HepG2 (cell line): ENCODE measurements around the gene KLF7. TPM values are rescaled to one million over a fixed set of nuclear protein-coding genes. Genes with fewer than 3 reads are reported as not detected.

ENCODE experiments used
- ATAC-seq: fragments of 200-7000 bp; cut with Tn5 transposase; 3 replicates; pipeline ENCODE4 v1.9.1; 2020; ENCODE audit warnings: mild to moderate bottlenecking, moderate library complexity
- BruUV-seq: library from RNA; stranded (reverse); fragments of 400-500 nt; replicated peaks from 2 replicates; lab custom pipeline; 2021; lab: Mats Ljungman, UMichigan
- CTCF ChIA-PET: fragments of 300-600 bp; formaldehyde crosslinking; extraction: SDS; loops from one replicate; lab custom pipeline; 2021; ENCODE audit warnings: low total read pairs, inconsistent platforms, low intra/inter-chr PET ratio; lab: Yijun Ruan, JAX
- POLR2A ChIA-PET: fragments of 350-600 bp; sonication (Branson Sonifier 250); formaldehyde crosslinking; loops from one replicate; lab custom pipeline; 2020; ENCODE audit warnings: antibody characterized with exemption, inconsistent platforms; lab: Yijun Ruan, JAX
- DNase-seq: peaks from one replicate; pipeline ENCODE4 v3.0.0-alpha.2; 2015; ENCODE audit warnings: low spot score
- FAIRE-seq: peaks from 3 replicates; lab custom pipeline; 2011; peaks lifted over from hg19 to GRCh38; lab: Jason Lieb, UNC
- H2AFZ ChIP-seq: one replicate; pipeline ENCODE4 v1.6.1; 2011; ENCODE audit warnings: low read length, inconsistent platforms
- H3K27ac ChIP-seq: fragments of 300-600 bp; 3 replicates; pipeline ENCODE4 v1.8.0; 2011; ENCODE audit warnings: mixed run types, mild to moderate bottlenecking, mixed read lengths, low read length, inconsistent platforms; ENCODE audit not compliant: insufficient read depth; ENCODE audit errors: extremely low read length
- H3K27me3 ChIP-seq, 2 experiments: fragments of 200-600 bp in 1 of 2; 2 replicates in 1 of 2; 3 replicates in 1 of 2; pipeline versions ENCODE4 v1.6.0 to v1.8.0; 2011; ENCODE audit warnings: low read length in 2 of 2, mild to moderate bottlenecking in 2 of 2, moderate library complexity in 2 of 2, inconsistent platforms in 1 of 2; ENCODE audit not compliant: insufficient read depth in 2 of 2, control insufficient read depth in 1 of 2
- H3K36me3 ChIP-seq, 2 experiments: fragments of 200-600 bp in 1 of 2; replicated peaks in 1 of 2; 2 replicates in 1 of 2; 3 replicates in 1 of 2; pipeline versions ENCODE4 v1.5.1 to v1.8.0; 2011; ENCODE audit warnings: low read length in 2 of 2, inconsistent platforms in 1 of 2; ENCODE audit not compliant: insufficient read depth in 2 of 2, control insufficient read depth in 1 of 2
- H3K4me1 ChIP-seq: 2 replicates; pipeline ENCODE4 v1.5.1; 2012; ENCODE audit warnings: low read length, inconsistent platforms; ENCODE audit not compliant: insufficient read depth
- H3K4me2 ChIP-seq: 2 replicates; pipeline ENCODE4 v1.6.0; 2011; ENCODE audit warnings: low read depth, low read length, inconsistent platforms
- H3K4me3 ChIP-seq, 3 experiments: fragments of 200-600 bp in 1 of 3; sonication (generic), shearing (Covaris generic) in 1 of 3; replicated peaks in 1 of 3; 2 replicates each; pipeline ENCODE4 v1.5.1; 2011 to 2016; ENCODE audit warnings: low read length in 3 of 3, inconsistent platforms in 2 of 3, low read depth in 2 of 3, mild to moderate bottlenecking in 2 of 3, control low read depth in 1 of 3, mixed read lengths in 1 of 3; ENCODE audit not compliant: insufficient read depth in 1 of 3
- H3K79me2 ChIP-seq: one replicate; pipeline ENCODE4 v1.6.1; 2011; ENCODE audit warnings: low read length, inconsistent platforms; ENCODE audit not compliant: insufficient read depth
- H3K9ac ChIP-seq: 2 replicates; pipeline ENCODE4 v1.6.0; 2011; ENCODE audit warnings: mild to moderate bottlenecking, low read depth, low read length, inconsistent platforms; ENCODE audit not compliant: insufficient read depth
- H3K9me3 ChIP-seq: 2 replicates; pipeline ENCODE4 v1.5.1; 2012; ENCODE audit warnings: mild to moderate bottlenecking, low read length
- H4K20me1 ChIP-seq: 2 replicates; pipeline ENCODE4 v1.6.0; 2011; ENCODE audit warnings: inconsistent platforms, mild to moderate bottlenecking, low read length, moderate library complexity; ENCODE audit not compliant: insufficient read depth
- CBX1 ChIP-seq: IDR thresholded peaks from one replicate; pipeline ENCODE4 v1.6.1; 2016; ENCODE audit warnings: antibody characterized with exemption, low read depth
- HMG20B ChIP-seq: conservative IDR thresholded peaks from 2 replicates; pipeline ENCODE4 v1.6.1; 2016; ENCODE audit warnings: missing genetic modification reagents, missing compliant biosample characterization
- NR2C2 ChIP-seq: sonication (generic); formaldehyde crosslinking; IDR thresholded peaks from 2 replicates; pipeline ENCODE4 v1.4.0; 2020; ENCODE audit warnings: missing genetic modification reagents, mild to moderate bottlenecking, moderate library complexity, borderline replicate concordance
- NR3C1 ChIP-seq: sonication (generic); formaldehyde crosslinking; IDR thresholded peaks from 2 replicates; pipeline ENCODE4 v1.4.0; 2020; ENCODE audit warnings: missing genetic modification reagents
- SALL2 ChIP-seq: sonication (generic); formaldehyde crosslinking; IDR thresholded peaks from 2 replicates; pipeline ENCODE4 v1.8.1; 2023; ENCODE audit warnings: mild to moderate bottlenecking, missing genetic modification reagents, inconsistent platforms
- TOPORS ChIP-seq: sonication (generic); formaldehyde crosslinking; IDR thresholded peaks from 2 replicates; pipeline ENCODE4 v1.8.0; 2023; ENCODE audit warnings: mild to moderate bottlenecking, missing genetic modification reagents
- ZNF496 ChIP-seq: sonication (generic); formaldehyde crosslinking; IDR thresholded peaks from 2 replicates; pipeline ENCODE4 v1.8.1; 2023; ENCODE audit warnings: mild to moderate bottlenecking, moderate library complexity, missing genetic modification reagents; ENCODE audit not compliant: insufficient replicate concordance
- ZNF7 ChIP-seq: IDR thresholded peaks from 2 replicates; pipeline ENCODE4 v1.6.1; 2016; ENCODE audit warnings: missing biosample characterization, missing genetic modification reagents
- ZNF780A ChIP-seq: sonication (generic); formaldehyde crosslinking; IDR thresholded peaks from 2 replicates; pipeline ENCODE4 v1.8.0; 2022; ENCODE audit warnings: mild to moderate bottlenecking, missing genetic modification reagents, moderate library complexity
- WGBS: methylation state at CpG from one replicate; pipeline ENCODE4 v1.1.6; 2017; ENCODE audit warnings: low lambda C conversion rate; 5-methylcytosine and 5-hydroxymethylcytosine counted together
- in situ Hi-C: cut with HindIII; loops from 2 replicates; pipeline ENCODE4 v1.10.0; 2017; ENCODE audit warnings: low pct_unique_long_range_greater_than_20kb; ENCODE audit not compliant: extremely low pct_ligation_motif_present
- intact Hi-C: fragments of 100-400 bp; cut with micrococcal nuclease; formaldehyde crosslinking; loops from one replicate; pipeline ENCODE4 v1.10.0; 2022; ENCODE audit not compliant: unreplicated experiment
- polyA plus RNA-seq, 8 experiments: library from polyadenylated mRNA; depleted of rRNA in 3 of 8; stranded (reverse) in 7 of 8; unstranded in 1 of 8; fragments of >200 nt; fragmentation: Illumina TruSeq in 4 of 8; extraction: Trizol in 4 of 8; gene quantifications; 2 replicates each; pipeline versions ENCODE4 v1.2.1 to v1.2.3, GENCODE V29; 2011 to 2016; ENCODE audit warnings: low read depth in 4 of 8, missing spikeins in 1 of 8, mixed read lengths in 1 of 8; ENCODE audit not compliant: insufficient read depth in 1 of 8
- total RNA-seq, 5 experiments: library from RNA; depleted of rRNA; stranded (reverse); fragments of >200 nt; fragmentation: Illumina TruSeq; extraction: Trizol; gene quantifications; 2 replicates each; pipeline ENCODE4 v1.2.3, GENCODE V29; 2016; ENCODE audit warnings: low read depth in 1 of 5
- TF ChIP-seq, protein P1 (sequence below), 2 experiments: sonication (generic) in 1 of 2; formaldehyde crosslinking in 1 of 2; IDR thresholded peaks; 2 replicates each; pipeline versions ENCODE4 v1.6.1 to v1.9.0; 2014 to 2022; ENCODE audit warnings: antibody characterized with exemption in 1 of 2, borderline replicate concordance in 1 of 2, inconsistent platforms in 1 of 2, low read depth in 1 of 2, missing genetic modification reagents in 1 of 2
- TF ChIP-seq, protein P2 (sequence below): IDR thresholded peaks from 2 replicates; pipeline ENCODE4 v1.6.1; 2016; ENCODE audit warnings: mild to moderate bottlenecking
- TF ChIP-seq, protein P3 (sequence below): sonication (generic); formaldehyde crosslinking; IDR thresholded peaks from 2 replicates; pipeline ENCODE4 v1.9.0; 2021; ENCODE audit warnings: missing genetic modification reagents, mild to moderate bottlenecking, borderline replicate concordance

Gene KLF7
- total and polyA plus RNA-seq, 2 of the 13 experiments (the other 11 are each of a cell fraction or from before 2014, with no cell fraction given): 2.6 to 5.4 TPM

DNA sequence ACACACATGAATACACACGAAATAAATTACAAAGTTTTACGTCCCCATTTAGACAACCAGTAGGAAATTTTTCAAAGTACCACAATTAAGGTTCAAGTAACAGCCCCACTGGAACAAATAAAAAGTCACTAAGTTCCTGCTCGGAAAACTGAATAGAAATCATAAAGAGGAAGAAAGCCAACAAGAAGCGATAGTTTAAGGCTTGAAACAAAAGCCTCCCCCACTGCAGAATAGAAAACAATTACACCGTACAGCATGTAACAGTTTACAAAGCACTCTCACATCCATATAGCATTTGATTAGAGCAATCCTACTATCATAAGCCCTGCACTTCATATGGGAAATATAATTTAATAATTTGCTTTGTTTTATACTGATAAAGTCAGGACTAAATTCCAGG lies 15.5 kb downstream of the KLF7 start (continued):
- TF ChIP-seq, protein P1, sequence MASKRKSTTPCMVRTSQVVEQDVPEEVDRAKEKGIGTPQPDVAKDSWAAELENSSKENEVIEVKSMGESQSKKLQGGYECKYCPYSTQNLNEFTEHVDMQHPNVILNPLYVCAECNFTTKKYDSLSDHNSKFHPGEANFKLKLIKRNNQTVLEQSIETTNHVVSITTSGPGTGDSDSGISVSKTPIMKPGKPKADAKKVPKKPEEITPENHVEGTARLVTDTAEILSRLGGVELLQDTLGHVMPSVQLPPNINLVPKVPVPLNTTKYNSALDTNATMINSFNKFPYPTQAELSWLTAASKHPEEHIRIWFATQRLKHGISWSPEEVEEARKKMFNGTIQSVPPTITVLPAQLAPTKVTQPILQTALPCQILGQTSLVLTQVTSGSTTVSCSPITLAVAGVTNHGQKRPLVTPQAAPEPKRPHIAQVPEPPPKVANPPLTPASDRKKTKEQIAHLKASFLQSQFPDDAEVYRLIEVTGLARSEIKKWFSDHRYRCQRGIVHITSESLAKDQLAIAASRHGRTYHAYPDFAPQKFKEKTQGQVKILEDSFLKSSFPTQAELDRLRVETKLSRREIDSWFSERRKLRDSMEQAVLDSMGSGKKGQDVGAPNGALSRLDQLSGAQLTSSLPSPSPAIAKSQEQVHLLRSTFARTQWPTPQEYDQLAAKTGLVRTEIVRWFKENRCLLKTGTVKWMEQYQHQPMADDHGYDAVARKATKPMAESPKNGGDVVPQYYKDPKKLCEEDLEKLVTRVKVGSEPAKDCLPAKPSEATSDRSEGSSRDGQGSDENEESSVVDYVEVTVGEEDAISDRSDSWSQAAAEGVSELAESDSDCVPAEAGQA (IDR thresholded peaks at IDR 0.05; ENCODE audit: low read depth): no peak
- TF ChIP-seq, protein P1 (CRISPR knock-in tag; IDR thresholded peaks at IDR 0.05; ENCODE audit: borderline replicate concordance): no peak

DNA sequence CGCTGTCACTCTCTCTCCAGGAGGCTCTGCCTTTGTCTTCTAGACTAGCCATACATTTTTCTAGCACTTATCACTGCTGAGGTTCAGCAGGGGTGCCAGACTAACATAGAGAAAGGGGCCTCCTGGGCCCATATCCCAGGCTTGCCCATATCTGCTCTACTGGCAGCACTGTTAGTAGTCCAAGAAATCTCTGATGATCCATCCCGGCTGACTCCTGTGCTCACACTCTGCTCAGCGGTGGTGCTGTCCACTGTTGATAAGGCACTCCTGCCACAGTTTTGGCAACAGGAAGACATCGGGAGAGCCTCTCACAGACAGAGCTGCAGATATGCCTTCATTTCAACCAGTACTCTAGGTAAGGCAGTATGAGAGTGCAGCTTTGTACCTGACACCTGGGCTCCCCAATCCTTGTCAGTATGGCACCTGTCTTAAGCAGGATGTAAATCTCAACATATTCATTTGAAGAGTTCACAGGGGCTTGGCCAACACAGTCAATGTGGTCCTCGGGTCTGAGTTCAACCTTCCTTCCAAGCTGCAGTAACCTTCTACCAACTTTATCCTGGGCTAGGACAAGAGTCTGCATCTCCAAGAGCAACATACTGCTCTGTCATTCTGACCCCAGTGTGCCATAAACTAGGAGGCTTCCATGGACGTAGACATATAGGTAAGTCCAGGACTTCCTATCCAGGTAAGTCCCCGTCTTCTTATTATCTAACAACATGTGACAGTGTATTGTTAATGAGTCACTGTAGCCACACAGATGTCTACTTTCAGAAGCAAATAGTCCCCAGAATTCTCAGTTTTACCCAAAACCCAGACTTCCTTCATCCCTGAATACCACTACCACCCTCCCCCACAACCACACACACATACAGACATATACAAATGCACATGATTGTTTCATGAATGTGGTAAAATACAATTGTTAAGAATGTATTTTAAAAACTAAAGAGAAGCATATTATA lies 16.2 kb downstream of the KLF7 start:
- H3K9ac ChIP-seq: no peak overlapping the region
- ChIA-PET POLR2A (no interaction called here), CTCF (no interaction called here)
- H3K79me2 ChIP-seq: peaks cover 3% of the 10 kb centered on the region
- H3K36me3 ChIP-seq: no peaks in the 10 kb centered on the region
- no peaks in the 10 kb centered on the region for H3K9me3 ChIP-seq
- BruUV-seq: no TSS peak
- H3K4me3 ChIP-seq: no peak overlapping the region
- H3K27ac ChIP-seq: no peak overlapping the region
- H3K4me1 ChIP-seq: no peaks in the 10 kb centered on the region
- no peaks in the 10 kb centered on the region for H3K27me3 ChIP-seq
- DNase-seq: no peak
- 93% methylated on average over 7 of the region's 7 CpGs for WGBS
- ATAC-seq: no peak
- in situ Hi-C loops: no loop called here
- H4K20me1 ChIP-seq: no peaks in the 10 kb centered on the region
- no peak for FAIRE-seq
- H2AFZ ChIP-seq: no peak overlapping the region
- intact Hi-C loops: no loop called here
- no peak overlapping the region for H3K4me2 ChIP-seq
- no peak for TF ChIP-seq CBX1
- TF ChIP-seq, protein P2, sequence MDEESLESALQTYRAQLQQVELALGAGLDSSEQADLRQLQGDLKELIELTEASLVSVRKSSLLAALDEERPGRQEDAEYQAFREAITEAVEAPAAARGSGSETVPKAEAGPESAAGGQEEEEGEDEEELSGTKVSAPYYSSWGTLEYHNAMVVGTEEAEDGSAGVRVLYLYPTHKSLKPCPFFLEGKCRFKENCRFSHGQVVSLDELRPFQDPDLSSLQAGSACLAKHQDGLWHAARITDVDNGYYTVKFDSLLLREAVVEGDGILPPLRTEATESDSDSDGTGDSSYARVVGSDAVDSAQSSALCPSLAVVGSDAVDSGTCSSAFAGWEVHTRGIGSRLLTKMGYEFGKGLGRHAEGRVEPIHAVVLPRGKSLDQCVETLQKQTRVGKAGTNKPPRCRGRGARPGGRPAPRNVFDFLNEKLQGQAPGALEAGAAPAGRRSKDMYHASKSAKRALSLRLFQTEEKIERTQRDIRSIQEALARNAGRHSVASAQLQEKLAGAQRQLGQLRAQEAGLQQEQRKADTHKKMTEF (CRISPR knock-in tag): no peak
- no peak for TF ChIP-seq SALL2 (CRISPR knock-in tag)
- TF ChIP-seq TOPORS (CRISPR knock-in tag): no peak
- no peak for TF ChIP-seq ZNF7 (CRISPR knock-in tag)
- TF ChIP-seq ZNF496: no peak
- no peak for TF ChIP-seq NR3C1 (CRISPR knock-in tag)
- TF ChIP-seq HMG20B (CRISPR knock-in tag): no peak
- TF ChIP-seq NR2C2 (CRISPR knock-in tag): no peak
- TF ChIP-seq, protein P3, sequence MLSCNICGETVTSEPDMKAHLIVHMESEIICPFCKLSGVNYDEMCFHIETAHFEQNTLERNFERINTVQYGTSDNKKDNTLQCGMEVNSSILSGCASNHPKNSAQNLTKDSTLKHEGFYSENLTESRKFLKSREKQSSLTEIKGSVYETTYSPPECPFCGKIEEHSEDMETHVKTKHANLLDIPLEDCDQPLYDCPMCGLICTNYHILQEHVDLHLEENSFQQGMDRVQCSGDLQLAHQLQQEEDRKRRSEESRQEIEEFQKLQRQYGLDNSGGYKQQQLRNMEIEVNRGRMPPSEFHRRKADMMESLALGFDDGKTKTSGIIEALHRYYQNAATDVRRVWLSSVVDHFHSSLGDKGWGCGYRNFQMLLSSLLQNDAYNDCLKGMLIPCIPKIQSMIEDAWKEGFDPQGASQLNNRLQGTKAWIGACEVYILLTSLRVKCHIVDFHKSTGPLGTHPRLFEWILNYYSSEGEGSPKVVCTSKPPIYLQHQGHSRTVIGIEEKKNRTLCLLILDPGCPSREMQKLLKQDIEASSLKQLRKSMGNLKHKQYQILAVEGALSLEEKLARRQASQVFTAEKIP: no peak
- no peak for TF ChIP-seq ZNF780A (CRISPR knock-in tag)
